NCI-H187 treated with DMSO at 0.1 percent for 48 hours (cell line): Measurements from ENCODE around the gene BAIAP2.
"Not testable (repeated sequence)": the region's sequence is repeated elsewhere in the genome, so short reads cannot be mapped to it uniquely, and the experiment has no call there.

ENCODE experiments used
- DNase-seq: peaks from one replicate; lab custom pipeline; 2025; lab: John Stamatoyannopoulos, UW

BAIAP2 gene

DNA sequence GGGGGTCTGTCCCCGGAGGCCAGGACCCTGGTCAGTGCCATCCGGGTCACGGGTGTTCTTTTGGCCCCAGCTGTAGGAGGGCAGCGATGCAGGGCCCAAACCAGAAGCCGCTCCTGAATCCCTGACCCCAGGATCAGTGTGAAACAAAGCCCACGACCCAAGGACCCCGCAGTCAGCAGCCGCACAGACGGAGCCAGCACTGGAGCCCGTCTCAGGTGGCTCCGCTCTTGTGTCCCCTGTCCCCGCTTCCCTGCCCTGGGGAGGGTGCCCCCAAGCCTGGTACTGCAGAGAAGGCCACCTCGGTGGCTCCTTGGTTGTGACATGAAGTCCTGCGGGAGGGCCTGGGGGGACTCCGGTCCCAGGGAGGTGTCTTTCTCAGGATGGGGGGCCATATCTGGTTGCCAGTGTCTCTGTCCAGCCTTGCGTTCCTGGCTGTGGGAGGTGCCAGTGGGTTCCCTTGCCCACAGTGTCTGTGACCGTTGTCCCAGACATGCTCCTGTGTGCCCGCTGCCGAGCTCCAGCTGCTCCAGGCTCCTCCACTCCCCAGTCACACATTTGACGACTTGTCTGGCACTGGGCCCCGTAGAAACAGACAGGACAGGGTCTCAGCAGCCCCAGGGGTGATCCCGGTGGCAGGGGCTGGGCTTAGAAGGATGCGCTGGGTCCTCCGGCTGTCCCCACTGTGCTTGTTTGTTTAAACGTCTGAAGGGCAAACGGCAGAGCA, 33.6 kb downstream of the BAIAP2 start:
- no peak for DNase-seq

DNA sequence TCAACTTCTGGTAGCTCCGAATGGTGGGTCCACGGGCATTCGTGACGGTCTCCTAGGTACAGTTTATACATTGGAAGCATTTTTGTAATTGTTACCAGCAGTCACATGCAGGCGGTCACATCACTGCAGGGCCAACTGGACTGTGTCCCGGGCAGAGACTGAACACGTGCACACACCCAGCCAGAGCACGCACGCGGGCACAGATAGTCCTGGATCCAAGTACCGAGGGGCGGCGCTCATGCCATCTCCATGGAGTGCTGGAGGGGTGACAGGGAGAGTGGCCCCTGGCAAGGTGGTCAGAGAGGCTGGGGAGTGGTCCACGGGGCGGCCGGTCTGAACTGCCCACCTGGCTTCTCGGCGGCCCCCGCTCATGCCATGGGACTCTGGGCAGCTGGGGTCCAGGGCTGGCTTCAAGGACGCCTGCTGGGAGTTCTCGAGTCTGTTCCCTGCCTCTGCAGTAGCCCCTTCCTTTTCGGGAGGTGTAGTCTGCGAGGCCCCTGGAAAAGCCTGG, 34.2 kb downstream of the BAIAP2 start:
- no peak for DNase-seq

DNA sequence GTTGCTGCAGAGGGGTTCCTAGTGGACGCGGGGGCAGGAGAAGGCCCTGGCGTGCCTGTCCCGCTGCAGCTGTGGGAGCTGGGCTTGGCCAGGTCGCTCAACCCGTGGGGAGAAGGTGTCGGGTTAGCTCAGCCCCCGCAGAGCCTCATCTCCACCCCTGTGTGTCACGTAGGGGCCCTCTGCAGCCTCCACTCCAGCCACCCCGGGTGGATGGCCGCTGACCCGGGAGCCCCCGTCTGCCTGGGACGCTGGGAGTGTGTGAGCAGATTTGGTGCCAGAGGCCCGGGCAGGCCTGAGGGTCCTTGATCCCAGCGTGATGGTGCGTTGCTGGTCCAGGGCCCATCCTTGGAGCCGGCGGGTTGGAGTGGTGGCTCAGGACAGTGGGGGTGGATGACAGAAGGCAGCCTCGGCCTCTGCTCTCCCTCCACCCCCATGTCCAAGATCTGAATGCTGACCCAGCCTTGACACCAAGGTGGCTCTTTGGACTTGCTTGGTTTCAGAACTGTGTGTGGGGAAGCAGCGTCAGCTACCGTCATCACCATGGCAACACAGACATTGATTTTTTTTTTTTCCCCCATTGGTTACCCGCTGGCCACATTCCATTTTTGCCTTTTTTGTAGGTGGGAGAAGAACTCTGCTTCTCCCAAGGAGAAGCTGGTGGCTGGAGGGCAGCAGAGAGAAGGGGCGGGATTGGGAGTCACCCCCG, 35.7 kb downstream of the BAIAP2 start:
- no peak for DNase-seq

DNA sequence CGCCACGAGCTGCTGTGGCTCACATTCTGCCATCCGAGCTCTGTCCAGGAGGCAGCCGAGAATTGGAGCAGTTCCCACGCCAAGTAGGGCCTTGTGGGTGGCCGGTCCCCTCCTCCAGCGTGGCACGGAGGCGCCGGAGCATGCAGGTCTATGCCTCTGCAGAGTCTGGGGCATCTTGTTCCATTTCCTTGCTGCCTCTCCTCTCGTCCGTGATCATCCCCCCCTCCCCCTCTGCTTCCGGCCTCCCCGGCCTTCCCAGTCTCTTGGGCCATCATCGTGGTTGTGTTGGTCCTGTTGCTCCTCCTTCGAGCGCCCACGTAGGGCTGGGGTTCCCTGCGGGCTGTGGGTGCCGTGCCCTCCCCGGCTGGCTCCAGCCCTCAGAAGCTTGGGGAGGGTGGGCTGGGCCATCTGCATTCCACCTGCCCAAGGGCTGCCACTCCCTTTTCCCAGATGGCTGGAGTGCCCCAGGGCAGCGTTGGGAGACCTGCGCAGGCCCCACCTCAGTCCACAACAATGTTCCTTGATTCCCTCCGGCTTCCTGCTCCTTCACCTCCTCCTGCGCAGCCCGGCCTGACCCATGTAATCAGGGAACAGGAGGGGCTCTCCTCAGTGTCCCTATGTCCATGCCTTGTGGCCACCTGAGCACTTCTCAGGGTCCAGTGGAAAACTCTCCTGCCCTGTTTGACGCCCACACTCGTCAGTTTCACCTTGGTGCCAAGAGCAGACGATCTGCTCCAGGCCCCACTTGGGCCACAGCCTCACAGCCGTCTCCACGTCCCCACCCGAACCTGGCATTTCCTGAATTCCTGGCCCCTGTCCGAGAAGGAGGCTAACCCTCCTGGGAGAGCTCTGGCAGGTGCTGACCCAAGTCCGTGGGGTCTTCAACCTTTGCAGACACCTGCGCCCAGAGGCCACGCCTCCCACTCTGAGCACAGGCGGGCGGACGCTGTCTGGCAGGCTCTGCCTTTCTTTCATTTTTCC, 37.1 kb downstream of the BAIAP2 start:
- DNase-seq: no peak

DNA sequence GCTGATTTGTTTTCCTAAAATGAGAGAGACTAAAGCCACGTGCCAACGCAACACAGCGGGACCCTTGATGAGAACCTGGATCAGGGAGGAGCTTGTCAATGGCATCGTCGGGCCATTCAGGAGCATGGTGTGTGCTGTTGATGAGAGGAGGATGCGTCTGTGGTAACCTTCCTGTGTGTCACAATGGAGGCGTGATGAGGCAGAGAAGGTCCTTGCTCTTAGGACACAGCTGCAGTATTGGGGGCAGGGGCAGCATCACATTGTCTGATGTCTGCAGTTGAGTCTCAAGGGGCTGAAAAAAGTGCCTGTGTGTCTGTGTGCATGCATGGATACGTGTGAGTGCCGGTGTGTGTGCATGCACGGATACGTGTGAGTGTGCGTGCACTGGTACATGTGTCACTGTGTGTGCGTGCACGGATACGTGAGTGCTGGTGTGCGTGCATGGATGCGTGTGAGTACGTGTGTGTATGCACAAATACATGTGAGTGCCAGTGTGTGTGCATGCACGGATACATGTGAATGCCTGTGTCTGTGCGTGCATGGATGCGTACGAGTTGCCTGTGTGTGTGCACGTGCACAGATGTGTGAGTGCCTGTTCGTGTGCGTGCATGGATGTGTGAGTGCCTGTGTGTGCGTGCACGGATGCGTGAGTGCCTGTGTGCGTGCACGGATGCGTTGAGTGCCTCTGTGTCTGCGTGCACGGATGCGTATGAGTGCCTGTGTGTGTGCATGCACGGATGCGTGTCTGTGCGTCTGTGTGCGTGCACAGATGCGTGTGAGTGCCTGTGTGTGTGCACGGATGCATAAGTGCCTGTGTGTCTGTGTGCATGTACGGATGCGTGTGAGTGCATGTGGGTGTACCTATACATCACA, 39.3 kb downstream of the BAIAP2 start:
- no peak for DNase-seq

DNA sequence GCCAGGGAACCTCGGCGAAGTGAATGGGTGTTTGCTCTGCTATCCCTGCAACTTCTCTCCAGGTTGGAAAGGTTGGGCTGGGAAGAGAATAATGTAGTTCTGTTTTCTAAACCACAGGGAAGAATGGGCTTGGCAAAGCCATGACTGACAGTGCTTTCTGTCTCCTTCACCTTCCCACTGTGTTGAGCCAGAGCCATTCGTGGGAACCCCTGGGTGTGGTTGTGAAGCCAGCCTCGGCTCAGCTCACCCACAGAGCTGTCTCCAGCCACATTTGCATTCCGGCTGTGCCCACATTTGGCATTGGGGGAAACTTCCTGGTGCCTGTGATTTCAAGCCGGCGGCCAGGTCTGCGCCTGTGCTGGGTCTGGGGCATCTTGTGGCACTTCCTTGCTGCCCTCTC, 39.9 kb downstream of the BAIAP2 start:
- no peak for DNase-seq

DNA sequence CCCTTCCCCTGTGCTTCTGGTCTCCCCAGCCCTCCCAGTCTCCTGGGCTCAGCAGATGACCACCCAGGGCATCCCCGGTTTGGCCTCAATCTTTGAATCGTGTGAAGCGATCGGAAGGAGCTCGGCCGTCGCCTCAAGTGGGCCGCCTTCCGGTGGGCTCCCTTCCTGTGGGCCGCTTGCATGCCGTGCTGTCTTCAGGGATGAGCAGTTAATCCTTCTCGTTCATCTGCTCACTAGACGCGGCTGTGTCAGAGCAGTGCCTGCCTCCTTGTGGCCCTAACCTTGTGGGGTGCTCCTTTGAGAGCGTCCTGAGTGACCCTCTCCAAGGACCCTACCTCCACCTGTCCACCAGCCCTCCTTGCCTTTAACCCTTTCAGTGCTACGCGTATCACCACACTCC, 40.4 kb downstream of the BAIAP2 start:
- no peak for DNase-seq

DNA sequence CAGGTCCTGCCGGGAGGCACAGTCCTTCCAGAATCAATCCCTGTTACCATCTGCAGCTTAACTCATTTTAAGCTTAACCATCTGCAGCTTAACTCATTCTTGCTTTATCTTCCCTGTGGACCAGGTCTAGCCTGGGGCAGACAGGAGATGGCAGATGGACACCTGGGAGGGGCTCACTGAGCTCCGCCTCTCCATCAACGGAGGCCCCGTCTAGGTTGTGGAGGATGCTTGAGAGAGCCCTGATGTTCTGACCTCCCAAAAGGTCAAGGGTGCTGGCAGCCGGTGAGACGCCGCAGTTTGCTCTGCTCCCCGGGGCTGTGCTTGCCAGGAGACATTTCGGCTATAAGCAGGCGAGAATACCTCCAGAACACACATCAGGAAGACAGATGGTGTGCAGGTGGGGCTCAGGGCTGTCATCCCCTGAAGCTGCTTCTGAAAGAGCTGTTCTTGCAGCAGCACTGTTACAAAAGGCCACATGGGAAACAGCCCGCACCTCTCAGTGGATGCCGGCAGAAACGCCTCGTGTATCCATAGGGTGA, 41.3 kb downstream of the BAIAP2 start:
- peak; percentile 35 for DNase-seq

DNA sequence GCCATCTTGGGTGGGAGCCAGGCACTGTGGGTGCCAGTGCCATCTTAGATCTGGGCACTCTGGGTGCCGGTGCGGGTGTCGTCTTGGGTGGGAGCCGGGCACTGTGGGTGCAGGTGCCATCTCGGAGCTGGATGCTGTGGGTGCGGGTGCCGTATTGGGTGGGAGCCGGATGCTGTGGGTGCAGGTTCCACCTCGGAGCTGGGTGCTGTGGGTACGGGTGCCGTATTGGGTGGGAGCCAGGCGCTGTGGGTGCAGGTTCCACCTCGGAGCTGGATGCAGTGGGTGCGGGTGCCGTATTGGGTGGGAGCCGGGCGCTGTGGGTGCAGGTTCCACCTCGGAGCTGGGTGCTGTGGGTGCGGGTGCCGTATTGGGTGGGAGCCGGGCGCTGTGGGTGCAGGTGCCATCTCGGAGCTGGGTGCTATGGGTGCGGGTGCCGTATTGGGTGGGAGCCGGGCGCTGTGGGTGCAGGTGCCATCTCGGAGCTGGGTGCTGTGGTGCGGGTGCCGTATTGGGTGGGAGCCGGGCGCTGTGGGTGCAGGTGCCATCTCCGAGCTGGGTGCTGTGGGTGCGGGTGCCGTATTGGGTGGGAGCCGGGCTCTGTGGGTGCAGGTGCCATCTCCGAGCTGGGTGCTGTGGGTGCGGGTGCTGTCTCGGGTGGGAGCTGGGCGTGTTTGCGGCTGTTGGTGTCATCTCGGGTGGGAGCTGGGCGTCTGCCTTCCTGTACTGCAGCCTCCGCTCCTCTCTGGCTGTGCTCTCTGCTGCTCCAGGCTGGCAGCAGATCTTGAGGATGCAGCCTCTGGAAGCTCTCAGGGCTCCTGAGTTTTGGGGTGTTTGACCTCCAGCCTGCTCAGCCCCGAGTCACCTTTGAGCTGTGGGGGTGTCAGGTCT, 43.3 kb downstream of the BAIAP2 start:
- DNase-seq: not testable (repeated sequence)

DNA sequence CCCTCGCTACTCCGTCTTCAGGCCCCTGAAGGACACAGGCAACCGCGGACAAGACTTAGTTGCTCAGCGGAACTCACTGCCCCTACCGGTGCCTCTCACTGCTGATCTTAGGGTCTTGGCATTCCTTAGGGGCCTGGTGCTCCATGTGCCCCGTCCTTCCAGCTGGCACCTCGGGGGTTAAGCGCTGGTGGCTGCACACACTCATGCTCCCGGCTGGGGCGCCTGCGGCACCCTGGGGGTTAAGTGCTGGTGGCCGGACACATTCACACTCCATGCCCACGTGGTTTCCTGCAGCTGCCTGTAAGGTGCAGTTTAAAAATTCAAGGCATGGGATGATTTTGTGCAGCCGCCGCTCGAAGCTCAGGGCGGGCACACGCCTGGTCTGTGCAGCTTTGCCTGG, 45.1 kb downstream of the BAIAP2 start:
- no peak for DNase-seq

DNA sequence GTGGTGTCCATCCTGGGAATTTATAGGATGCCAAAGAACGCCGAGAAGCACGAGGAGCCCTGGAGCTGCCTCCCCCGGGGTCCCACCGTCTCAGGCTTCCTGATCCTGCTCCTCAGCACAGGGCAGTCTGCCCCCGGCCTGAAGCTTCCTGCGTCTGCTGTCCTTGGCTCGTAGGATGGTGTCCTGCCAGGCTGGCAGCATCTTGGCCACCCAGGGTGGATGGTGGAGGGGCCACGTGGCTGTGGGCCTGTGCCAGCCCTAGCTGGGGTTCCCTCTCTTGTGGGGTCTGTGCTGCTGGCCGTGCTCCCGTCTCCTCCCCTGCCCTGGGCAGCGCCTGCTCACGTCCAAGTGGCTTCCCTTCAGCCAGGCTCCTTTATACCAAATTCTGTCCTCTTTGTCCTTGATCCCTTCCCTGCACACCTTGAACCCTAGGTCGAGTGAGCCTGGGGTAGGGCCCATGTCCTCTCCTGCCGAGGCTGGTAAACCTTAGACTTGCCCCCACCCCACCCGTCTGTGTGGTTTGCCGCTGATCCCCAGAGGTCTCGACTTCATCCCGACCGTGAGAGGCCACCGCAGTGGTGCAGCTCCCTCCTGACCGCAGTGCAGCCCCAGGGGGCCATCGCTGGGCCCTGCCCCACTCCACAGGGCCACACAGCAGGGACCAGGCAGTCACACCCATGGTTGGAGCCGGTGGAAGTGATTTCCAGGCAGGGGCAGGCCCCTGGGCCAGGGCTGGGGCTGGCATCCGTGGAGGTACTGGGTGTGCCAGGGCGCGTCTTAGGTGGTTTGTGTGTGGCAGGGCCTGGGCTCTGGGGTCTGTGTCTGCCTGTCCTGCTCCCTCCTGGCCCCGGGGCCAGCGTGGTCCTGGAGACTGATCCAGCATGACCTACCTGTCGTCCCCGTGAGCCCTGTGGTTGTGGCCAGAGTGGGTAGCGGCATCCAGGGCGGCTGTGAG, 46.5 kb downstream of the BAIAP2 start:
- DNase-seq: no peak

DNA sequence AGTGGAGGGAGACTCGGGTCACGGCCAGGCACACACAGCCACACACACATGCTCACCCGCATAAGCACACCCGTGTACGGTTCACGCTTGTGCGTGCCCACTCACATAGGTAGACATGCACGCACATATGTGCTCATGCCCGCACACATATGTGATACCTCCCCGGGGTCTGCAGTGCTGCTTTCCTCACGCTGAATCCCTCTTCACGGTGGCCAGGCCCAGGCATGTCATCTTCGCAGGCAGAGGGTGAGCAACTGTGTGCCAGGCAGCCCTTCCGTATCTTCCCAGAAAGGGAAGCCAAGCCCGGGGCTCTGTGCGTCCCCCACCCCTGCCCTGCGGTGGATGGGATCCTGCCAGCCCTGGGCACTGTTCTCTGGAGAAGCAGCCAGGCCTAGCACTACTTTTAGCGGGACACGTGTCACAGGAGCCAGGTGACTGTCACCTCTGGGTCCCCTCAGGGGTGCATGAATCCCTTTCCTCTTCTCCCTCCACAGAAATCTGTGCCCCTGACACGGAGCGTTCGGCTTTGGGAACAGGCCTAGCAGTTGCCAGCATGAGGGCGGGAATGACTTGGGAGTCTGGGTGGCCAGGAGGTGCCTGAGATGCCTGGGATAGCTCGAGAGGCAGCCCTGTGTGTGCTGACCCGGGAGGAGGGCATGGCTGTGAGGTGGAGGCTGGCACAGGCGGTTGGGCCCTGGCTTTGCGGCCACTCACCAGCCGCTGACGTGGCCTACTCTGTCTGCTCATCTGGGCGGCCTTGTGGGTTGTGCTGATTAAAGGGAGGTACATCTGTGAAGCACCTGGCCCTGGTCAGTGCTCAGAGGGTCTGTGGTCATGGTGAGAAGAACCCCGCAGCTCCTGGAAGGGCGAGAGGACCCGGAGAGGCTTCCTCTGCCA, 47.5 kb downstream of the BAIAP2 start:
- DNase-seq: no peak

DNA sequence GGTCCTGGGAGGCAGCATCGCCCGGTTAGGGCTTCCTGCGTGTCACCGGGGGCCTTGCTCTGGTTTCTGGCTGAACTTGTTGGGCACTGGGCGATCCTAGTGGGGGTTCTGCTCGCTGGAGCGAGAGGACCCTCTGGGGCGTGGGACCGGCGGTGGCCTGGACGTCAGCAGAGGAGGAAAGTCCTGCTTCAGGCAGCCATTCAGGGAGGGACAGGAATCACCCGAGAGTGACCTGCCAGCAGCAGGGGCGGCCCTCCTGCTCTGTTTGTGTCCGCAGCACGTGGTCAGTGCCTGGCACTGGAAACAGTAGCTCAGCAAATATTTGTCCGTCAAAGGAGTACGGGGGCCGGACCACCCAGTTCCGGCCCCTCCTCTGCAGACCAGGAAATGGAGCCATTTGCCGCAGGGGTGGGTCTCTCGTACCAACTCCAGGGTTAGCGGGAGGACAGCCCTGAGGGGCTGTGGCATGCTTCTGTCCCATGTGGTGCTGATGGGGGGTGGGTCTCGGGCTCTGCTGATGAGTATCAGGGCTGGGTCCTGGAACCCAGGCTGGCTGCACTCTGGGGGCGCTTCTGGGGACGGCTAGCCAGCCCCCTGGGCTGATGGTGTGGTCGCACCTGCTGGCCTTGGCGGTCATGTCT, 48.3 kb downstream of the BAIAP2 start:
- DNase-seq: no peak

DNA sequence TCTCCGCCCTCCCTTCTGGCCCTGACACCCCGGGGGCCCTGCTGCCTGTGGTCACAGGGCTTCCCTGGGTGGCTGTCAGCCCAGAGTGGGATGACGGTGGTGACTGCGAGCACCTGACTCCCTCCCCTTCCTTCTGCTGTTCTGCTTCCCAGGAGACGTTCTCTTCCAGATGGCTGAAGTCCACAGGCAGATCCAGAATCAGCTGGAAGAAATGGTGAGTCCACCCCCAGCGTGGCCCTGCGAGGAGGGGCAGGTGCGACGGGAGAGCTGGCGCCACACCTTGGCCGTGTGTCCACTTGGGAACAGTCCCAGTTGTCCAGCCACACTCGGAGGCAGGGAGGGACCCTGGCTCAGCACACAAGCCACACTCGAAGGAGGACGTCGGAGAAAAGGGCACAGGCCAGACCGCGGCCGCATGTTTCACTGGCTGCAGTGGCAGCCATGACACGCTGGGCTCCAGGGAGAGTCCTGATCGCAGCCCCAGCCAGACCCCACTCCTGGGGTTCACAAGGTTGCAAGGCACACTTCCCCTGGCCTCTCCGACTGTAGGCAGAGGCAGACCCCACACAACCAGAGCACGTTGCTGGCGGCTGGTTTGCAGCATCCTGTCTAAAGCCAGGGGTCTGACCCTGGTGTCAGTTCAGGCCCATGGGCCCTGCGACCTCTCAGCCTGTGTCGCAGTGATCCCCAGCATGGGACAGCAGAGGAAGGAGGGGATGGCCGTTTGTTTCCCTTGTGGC, 49.9 kb downstream of the BAIAP2 start:
- no peak for DNase-seq

DNA sequence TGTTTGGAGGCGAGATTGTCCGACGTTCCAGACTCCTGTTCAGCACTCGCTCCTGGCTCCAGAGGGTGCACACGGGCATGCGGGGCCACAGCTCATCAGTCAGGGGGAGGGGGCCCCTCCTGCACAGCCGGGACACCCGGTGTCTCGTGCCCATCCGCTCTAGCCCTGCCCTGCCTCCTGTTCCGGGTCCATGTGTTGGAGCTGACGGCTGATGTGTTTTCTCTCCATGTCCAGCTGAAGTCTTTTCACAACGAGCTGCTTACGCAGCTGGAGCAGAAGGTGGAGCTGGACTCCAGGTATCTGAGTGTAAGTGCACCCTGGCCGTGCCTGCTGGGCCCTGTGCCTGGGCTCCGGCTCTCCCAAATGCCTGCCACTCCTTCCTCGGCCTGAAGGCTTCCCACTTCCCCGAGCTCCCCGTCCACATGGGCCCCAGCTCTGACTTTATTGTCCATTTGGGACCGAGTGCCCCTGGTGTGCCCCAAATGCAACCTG, 50.5 kb downstream of the BAIAP2 start:
- no peak for DNase-seq

DNA sequence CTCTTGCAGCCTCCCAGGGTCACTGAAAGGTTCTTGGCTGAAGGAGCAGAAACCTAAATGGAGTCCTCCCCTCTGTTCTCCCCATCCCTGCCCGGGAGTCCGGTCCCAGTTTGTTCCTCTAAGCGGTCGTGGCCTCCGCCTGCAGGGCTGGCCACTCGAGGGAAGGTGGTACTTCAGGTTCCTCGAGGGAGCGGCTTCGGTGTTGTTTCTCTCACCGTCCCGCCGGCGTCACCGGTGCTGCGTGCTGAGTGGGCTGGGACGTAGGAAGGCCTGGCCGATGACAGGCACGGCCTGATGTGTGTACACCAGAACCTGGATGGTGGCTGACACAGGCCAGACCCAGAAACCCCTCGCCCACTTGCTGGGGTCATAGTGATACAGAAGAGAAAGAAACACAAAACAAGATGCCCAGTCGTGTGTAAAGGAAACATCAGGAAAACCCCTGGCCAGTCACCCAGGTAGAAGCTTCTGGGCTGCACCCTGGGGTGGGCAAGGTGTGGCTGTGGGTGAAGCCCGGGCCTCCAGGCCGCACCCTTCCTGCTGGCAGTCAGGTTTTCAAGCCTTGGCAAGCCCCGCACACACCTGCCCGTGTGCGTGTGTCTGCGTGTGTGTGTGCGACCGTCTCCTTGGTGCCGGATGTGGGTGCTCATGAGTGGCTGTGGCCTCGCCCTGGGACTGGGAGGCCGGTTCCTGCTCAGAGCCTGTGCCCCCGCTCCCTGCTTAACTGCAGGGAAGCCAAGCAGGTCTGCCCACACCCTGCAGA, 52.0 kb downstream of the BAIAP2 start:
- DNase-seq: no peak
